Smooth muscle cell (in vitro differentiated cells): Measurements from ENCODE around the gene SMARCA4. TPM values are rescaled to one million over a fixed set of nuclear protein-coding genes. Genes with fewer than 3 reads are reported as not detected.

Source experiments
- DNase-seq: peaks from one replicate; lab custom pipeline; 2025; ENCODE audit not compliant: unreplicated experiment; lab: John Stamatoyannopoulos, UW
- H2AFZ ChIP-seq: fragments of 200-600 bp; sonication (generic); 2 replicates; pipeline ENCODE4 v1.6.0; 2016; ENCODE audit warnings: antibody characterized with exemption, low read depth, mild to moderate bottlenecking
- H3F3A ChIP-seq: fragments of 200-600 bp; sonication (generic); 2 replicates; pipeline ENCODE4 v1.6.0; 2017; ENCODE audit warnings: antibody characterized with exemption, low read depth
- H3K27ac ChIP-seq: fragments of 200-600 bp; sonication (generic); 2 replicates; pipeline ENCODE4 v1.5.1; 2016; ENCODE audit warnings: low read depth, mild to moderate bottlenecking
- H3K27me3 ChIP-seq: fragments of 200-600 bp; sonication (generic); 2 replicates; pipeline ENCODE4 v1.6.1; 2016; ENCODE audit warnings: low read depth, mild to moderate bottlenecking
- H3K36me3 ChIP-seq: fragments of 200-600 bp; sonication (generic); 2 replicates; pipeline ENCODE4 v1.5.1; 2016; ENCODE audit warnings: low read depth
- H3K4me1 ChIP-seq: fragments of 200-600 bp; sonication (generic); 2 replicates; pipeline ENCODE4 v1.5.1; 2016; ENCODE audit warnings: low read depth
- H3K4me2 ChIP-seq: fragments of 200-600 bp; sonication (generic); 2 replicates; pipeline ENCODE4 v1.6.0; 2016; ENCODE audit warnings: mild to moderate bottlenecking
- H3K4me3 ChIP-seq: fragments of 200-600 bp; sonication (generic); 2 replicates; pipeline ENCODE4 v1.5.1; 2016; ENCODE audit warnings: mild to moderate bottlenecking
- H3K79me2 ChIP-seq: fragments of 200-600 bp; sonication (generic); 2 replicates; pipeline ENCODE4 v1.6.0; 2016; ENCODE audit warnings: low read depth, mild to moderate bottlenecking
- H3K9ac ChIP-seq: fragments of 200-600 bp; sonication (generic); 2 replicates; pipeline ENCODE4 v1.6.0; 2016; ENCODE audit warnings: low read depth
- H3K9me3 ChIP-seq: fragments of 200-600 bp; sonication (generic); replicated peaks from 2 replicates; pipeline ENCODE4 v1.5.1; 2016; ENCODE audit warnings: low read depth
- H4K20me1 ChIP-seq: fragments of 200-600 bp; sonication (generic); 2 replicates; pipeline ENCODE4 v1.6.0; 2016; ENCODE audit warnings: low read depth
- WGBS: methylation state at CpG from one replicate; pipeline ENCODE4 v1.1.7; 2016; ENCODE audit warnings: low lambda C conversion rate; 5-methylcytosine and 5-hydroxymethylcytosine counted together
- polyA plus RNA-seq: library from polyadenylated mRNA; unstranded; fragments of >200 nt; fragmentation: Nextera tagmentation; extraction: Ambion mirVana; gene quantifications from 2 replicates; pipeline ENCODE4 v1.2.1, GENCODE V29; 2016
- total RNA-seq: library from RNA; depleted of rRNA; stranded (reverse); fragments of >200 nt; gene quantifications from 2 replicates; pipeline ENCODE4 v1.2.3, GENCODE V29; 2014
- TF ChIP-seq, protein P1 (sequence below): fragments of 200-600 bp; sonication (generic); IDR thresholded peaks from 2 replicates; pipeline ENCODE4 v1.5.1; 2017; ENCODE audit warnings: borderline replicate concordance, mild to moderate bottlenecking, antibody characterized with exemption; ENCODE audit not compliant: insufficient read depth, poor library complexity, severe bottlenecking

Gene SMARCA4
- total and polyA plus RNA-seq, 2 experiments from 2014 or later, result 59.6 to 100 TPM

DNA sequence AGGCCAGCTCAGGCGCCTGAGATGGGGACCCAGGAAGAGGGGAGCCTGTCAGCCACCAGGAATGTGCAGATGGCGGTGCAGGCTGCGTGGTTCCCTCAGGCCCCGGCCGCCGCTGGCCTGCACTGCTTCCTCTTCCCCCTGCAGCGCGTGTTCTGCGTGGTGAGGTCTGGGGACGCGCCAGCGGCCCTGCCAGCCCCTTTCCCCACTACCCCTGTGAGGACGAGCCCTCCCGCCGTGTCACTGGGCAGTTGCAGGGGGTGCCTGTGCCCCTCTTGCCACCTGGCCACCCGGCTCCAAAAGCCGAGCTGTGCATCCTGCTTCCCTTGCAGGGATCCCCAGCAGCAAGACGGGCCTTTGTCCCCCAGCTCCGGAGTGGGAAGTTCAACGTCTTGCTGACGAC, 58.4 kb downstream of the SMARCA4 start:
- Histone ChIP-seq H3K4me1 (no peaks in the 10 kb centered on the region), H3K27me3 (no peaks in the 10 kb centered on the region), H3K4me3 (no peak overlapping the region), H3K9ac (no peak overlapping the region), H4K20me1 (peaks cover 21% of the 10 kb centered on the region), H3K27ac (peak overlapping the region; percentile 86), H3K79me2 (no peaks in the 10 kb centered on the region), H3K9me3 (no peaks in the 10 kb centered on the region), H3F3A (no peaks in the 10 kb centered on the region), H2AFZ (no peak overlapping the region), H3K36me3 (peaks cover 8% of the 10 kb centered on the region), H3K4me2 (no peak overlapping the region)
- TF ChIP-seq, protein P1, sequence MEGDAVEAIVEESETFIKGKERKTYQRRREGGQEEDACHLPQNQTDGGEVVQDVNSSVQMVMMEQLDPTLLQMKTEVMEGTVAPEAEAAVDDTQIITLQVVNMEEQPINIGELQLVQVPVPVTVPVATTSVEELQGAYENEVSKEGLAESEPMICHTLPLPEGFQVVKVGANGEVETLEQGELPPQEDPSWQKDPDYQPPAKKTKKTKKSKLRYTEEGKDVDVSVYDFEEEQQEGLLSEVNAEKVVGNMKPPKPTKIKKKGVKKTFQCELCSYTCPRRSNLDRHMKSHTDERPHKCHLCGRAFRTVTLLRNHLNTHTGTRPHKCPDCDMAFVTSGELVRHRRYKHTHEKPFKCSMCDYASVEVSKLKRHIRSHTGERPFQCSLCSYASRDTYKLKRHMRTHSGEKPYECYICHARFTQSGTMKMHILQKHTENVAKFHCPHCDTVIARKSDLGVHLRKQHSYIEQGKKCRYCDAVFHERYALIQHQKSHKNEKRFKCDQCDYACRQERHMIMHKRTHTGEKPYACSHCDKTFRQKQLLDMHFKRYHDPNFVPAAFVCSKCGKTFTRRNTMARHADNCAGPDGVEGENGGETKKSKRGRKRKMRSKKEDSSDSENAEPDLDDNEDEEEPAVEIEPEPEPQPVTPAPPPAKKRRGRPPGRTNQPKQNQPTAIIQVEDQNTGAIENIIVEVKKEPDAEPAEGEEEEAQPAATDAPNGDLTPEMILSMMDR, result no peak
- no peak for DNase-seq
- 97% methylated on average over 20 of the region's 21 CpGs for WGBS

DNA sequence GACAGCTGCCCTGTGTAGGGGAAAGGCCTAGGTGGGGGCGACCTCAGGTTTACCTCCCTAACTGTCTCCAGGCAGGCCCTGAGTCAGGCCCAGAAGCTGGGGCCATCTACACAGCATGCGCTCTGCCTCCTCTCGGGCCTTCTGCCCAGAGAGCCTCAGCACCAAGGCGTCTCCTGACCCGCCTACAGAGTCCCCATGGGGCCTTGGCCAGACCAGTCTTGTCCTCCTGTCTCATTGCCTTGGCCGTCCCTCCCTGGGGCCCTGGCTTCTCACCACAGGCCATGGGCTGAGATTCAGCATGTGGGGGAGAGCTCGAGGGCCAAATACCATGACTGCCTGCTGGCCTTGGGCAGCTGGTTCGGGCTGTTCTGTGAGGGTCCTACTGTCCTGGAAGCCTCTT, 59.0 kb downstream of the SMARCA4 start:
- DNase-seq, result no peak
- Histone ChIP-seq H3K36me3 (peaks cover 6% of the 10 kb centered on the region), H3K27ac (no peak overlapping the region), H3K4me3 (no peak overlapping the region), H3K9me3 (no peaks in the 10 kb centered on the region), H3F3A (no peaks in the 10 kb centered on the region), H3K79me2 (no peaks in the 10 kb centered on the region), H3K9ac (no peak overlapping the region), H2AFZ (no peak overlapping the region), H3K4me1 (no peaks in the 10 kb centered on the region), H4K20me1 (peaks cover 21% of the 10 kb centered on the region), H3K27me3 (no peaks in the 10 kb centered on the region), H3K4me2 (no peak overlapping the region)
- WGBS, result 99% methylated on average over 8 of the region's 8 CpGs
- TF ChIP-seq, protein P1, result no peak

DNA sequence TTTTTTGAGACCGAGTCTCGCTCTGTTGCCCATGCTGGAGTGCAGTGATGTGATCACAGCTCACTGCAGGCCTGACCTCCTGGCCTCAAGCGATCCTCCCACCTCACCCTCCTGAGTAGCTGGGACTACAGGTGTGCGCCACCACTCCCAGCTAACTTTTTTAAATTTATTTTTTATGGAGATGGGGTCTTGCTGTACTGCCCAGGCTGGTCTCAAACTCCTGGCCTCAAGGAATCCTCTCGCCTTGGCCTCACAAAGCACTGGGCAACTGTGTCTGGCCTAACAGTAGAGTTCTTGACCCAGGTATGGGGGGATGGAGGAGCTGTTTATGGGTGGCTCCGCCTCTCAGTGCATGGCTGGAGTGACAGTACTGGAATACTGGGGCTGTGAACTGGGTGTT, 59.6 kb downstream of the SMARCA4 start:
- H3K79me2 ChIP-seq, result no peaks in the 10 kb centered on the region
- TF ChIP-seq, protein P1, result no peak
- H3K4me1 ChIP-seq, result no peaks in the 10 kb centered on the region
- no peaks in the 10 kb centered on the region for H3K27me3 ChIP-seq
- H3K4me3 ChIP-seq, result no peak overlapping the region
- H3F3A ChIP-seq, result no peaks in the 10 kb centered on the region
- H3K27ac ChIP-seq, result no peak overlapping the region
- peaks cover 21% of the 10 kb centered on the region for H4K20me1 ChIP-seq
- H3K9ac ChIP-seq, result no peak overlapping the region
- H3K4me2 ChIP-seq, result no peak overlapping the region
- WGBS, result 95% methylated on average over 6 of the region's 6 CpGs
- no peak overlapping the region for H2AFZ ChIP-seq
- no peaks in the 10 kb centered on the region for H3K9me3 ChIP-seq
- peaks cover 2% of the 10 kb centered on the region for H3K36me3 ChIP-seq
- no peak for DNase-seq

DNA sequence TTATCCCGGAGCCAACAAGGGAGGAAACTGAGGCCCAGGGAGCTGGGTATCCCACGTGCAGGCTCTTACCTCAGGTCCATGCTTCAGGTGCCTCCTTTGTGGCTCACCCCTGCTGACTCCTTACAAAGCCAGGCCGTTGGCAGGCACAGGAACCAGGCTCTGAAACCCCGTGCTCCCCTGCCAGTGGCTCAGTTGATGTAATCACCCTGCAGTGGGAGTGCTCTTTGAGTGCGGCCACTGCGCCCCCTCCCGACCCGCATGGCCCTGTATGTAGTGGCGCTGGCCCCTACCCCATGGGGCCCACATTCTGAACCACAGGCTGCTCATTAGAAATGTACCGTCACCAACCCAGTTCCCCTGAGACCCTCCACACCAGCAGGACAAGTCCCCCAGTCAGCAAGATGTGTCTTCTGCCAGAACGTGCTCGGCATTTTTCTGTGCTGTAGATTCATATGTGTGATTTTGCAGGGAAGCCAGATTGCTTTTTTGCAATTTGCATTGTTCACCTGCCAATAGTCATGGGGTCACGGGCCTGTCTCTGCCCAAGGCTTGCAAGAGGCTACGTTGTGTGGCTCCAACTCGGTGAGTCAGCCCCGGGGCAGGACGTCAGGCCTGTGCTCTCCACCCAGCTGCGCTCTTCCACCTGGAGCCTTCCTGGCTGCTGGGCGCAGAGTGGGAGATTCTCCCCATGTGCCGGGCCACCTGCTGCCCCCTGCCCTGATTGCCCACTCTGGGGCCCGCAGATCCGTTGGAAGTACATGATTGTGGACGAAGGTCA, 60.3 kb downstream of the SMARCA4 start:
- no peak overlapping the region for H3K27ac ChIP-seq
- no peak for DNase-seq
- peaks cover 3% of the 10 kb centered on the region for H3K36me3 ChIP-seq
- H3K9ac ChIP-seq, result no peak overlapping the region
- TF ChIP-seq, protein P1, result no peak
- no peak overlapping the region for H3K4me3 ChIP-seq
- no peak overlapping the region for H3K4me2 ChIP-seq
- no peaks in the 10 kb centered on the region for H3K79me2 ChIP-seq
- H4K20me1 ChIP-seq, result peaks cover 21% of the 10 kb centered on the region
- WGBS, result 95% methylated on average over 23 of the region's 23 CpGs
- H3F3A ChIP-seq, result no peaks in the 10 kb centered on the region
- no peak overlapping the region for H2AFZ ChIP-seq
- H3K4me1 ChIP-seq, result no peaks in the 10 kb centered on the region
- no peaks in the 10 kb centered on the region for H3K27me3 ChIP-seq
- no peaks in the 10 kb centered on the region for H3K9me3 ChIP-seq
